ENCODE data around the gene NUDT15. TPM values are rescaled to one million over a fixed set of nuclear protein-coding genes. Genes with fewer than 3 reads are reported as not detected.
"Not testable (repeated sequence)": the region's sequence is repeated elsewhere in the genome, so short reads cannot be mapped to it uniquely, and the experiment has no call there.

Gene NUDT15
- total RNA-seq, 2 donors from 2014 or later = 11.7 to 26.9 TPM

- no peaks in the 10 kb centered on the region for H3K9me3 ChIP-seq
- DNase-seq (ENCODE audit: low spot score) = no peak
- TF ChIP-seq POLR2A (IDR thresholded peaks at IDR 0.05) (no peak), CTCF (IDR thresholded peaks at IDR 0.05) (no peak), POLR2AphosphoS5 (IDR thresholded peaks at IDR 0.05) (no peak)
- H3K4me3 ChIP-seq = no peak overlapping the region
- H3K36me3 ChIP-seq = no peaks in the 10 kb centered on the region
- 91% methylated on average over 3 of the region's 3 CpGs for WGBS
- H3K27me3 ChIP-seq (replicated peaks; ENCODE audit: insufficient read depth) = no peaks in the 10 kb centered on the region
- no peaks in the 10 kb centered on the region for H3K4me1 ChIP-seq (replicated peaks)
- H3K27ac ChIP-seq = no peak overlapping the region
- intact Hi-C loops (cut with DNase I) = no loop called here
These were observed 13.0 kb downstream of the NUDT15 start for GRCh38 chr13:48050550-48050949.

GRCh38 chr13:48054601-48055000, 17.1 kb downstream of the NUDT15 start:
- H3K9me3 ChIP-seq = no peaks in the 10 kb centered on the region
- DNase-seq (ENCODE audit: low spot score) = no peak
- intact Hi-C loops (cut with DNase I) = no loop called here
- H3K4me3 ChIP-seq = no peak overlapping the region
- no peaks in the 10 kb centered on the region for H3K36me3 ChIP-seq
- no peak for TF ChIP-seq CTCF (IDR thresholded peaks at IDR 0.05)
- no peak for TF ChIP-seq POLR2AphosphoS5 (IDR thresholded peaks at IDR 0.05)
- TF ChIP-seq POLR2A (IDR thresholded peaks at IDR 0.05) = no peak
- 94% methylated on average over 6 of the region's 6 CpGs for WGBS
- H3K27me3 ChIP-seq (replicated peaks; ENCODE audit: insufficient read depth) = no peaks in the 10 kb centered on the region
- no peak overlapping the region for H3K27ac ChIP-seq
- H3K4me1 ChIP-seq (replicated peaks) = no peaks in the 10 kb centered on the region

GRCh38 chr13:48055712-48056111, 18.2 kb downstream of the NUDT15 start:
- Histone ChIP-seq H3K9me3 (no peaks in the 10 kb centered on the region), H3K4me3 (no peak overlapping the region), H3K27me3 (replicated peaks; ENCODE audit: insufficient read depth) (no peaks in the 10 kb centered on the region), H3K4me1 (replicated peaks) (no peaks in the 10 kb centered on the region), H3K36me3 (no peaks in the 10 kb centered on the region), H3K27ac (no peak overlapping the region)
- intact Hi-C loops (cut with DNase I) = no loop called here
- no peak for DNase-seq (ENCODE audit: low spot score)
- TF ChIP-seq CTCF (IDR thresholded peaks at IDR 0.05) (no peak), POLR2AphosphoS5 (IDR thresholded peaks at IDR 0.05) (no peak), POLR2A (IDR thresholded peaks at IDR 0.05) (no peak)
- 88% methylated on average over 5 of the region's 5 CpGs for WGBS

GRCh38 chr13:48058536-48058935, 21.0 kb downstream of the NUDT15 start:
- H3K36me3 ChIP-seq; H3K9me3 ChIP-seq; H3K4me3 ChIP-seq; H3K27ac ChIP-seq; intact Hi-C loops (cut with DNase I); H3K4me1 ChIP-seq (replicated peaks); DNase-seq (ENCODE audit: low spot score); H3K27me3 ChIP-seq (replicated peaks; ENCODE audit: insufficient read depth): not testable (repeated sequence)
- 87% methylated on average over 6 of the region's 6 CpGs for WGBS

GRCh38 chr13:48059951-48060350, 22.4 kb downstream of the NUDT15 start:
- DNase-seq (ENCODE audit: low spot score); intact Hi-C loops (cut with DNase I): not testable (repeated sequence)

GRCh38 chr13:48066310-48066989, 28.9 kb downstream of the NUDT15 start:
- no peaks in the 10 kb centered on the region for H3K9me3 ChIP-seq
- intact Hi-C loops (cut with DNase I) = no loop called here
- no peaks in the 10 kb centered on the region for H3K27me3 ChIP-seq (replicated peaks; ENCODE audit: insufficient read depth)
- WGBS = 90% methylated on average over 3 of the region's 3 CpGs
- DNase-seq (ENCODE audit: low spot score) = no peak
- H3K4me3 ChIP-seq = no peak overlapping the region
- H3K27ac ChIP-seq = no peak overlapping the region
- no peaks in the 10 kb centered on the region for H3K4me1 ChIP-seq (replicated peaks)
- TF ChIP-seq CTCF (IDR thresholded peaks at IDR 0.05) = no peak
- no peak for TF ChIP-seq POLR2AphosphoS5 (IDR thresholded peaks at IDR 0.05)
- no peak for TF ChIP-seq POLR2A (IDR thresholded peaks at IDR 0.05)
- no peaks in the 10 kb centered on the region for H3K36me3 ChIP-seq

More at GRCh38 chr13:48059951-48060350, 22.4 kb downstream of the NUDT15 start:
- WGBS = 65% methylated on average over 5 of the region's 5 CpGs
- not testable (repeated sequence) for H3K36me3 ChIP-seq; H3K4me3 ChIP-seq; H3K27me3 ChIP-seq (replicated peaks; ENCODE audit: insufficient read depth); H3K27ac ChIP-seq; H3K9me3 ChIP-seq; H3K4me1 ChIP-seq (replicated peaks)

Measured in prostate gland (tissue), 2 donors.